BLaER1 (cell line): ENCODE results near the gene PLEKHG5.

Experiments
- H3K27ac ChIP-seq: shearing (Covaris generic); formaldehyde crosslinking; 2 replicates; pipeline ENCODE4 v1.8.1; 2022
- H3K27me3 ChIP-seq: shearing (Covaris generic); formaldehyde crosslinking; 2 replicates; pipeline ENCODE4 v1.8.1; 2022
- H3K36me3 ChIP-seq: shearing (Covaris generic); formaldehyde crosslinking; 2 replicates; pipeline ENCODE4 v1.8.1; 2022
- H3K4me1 ChIP-seq: shearing (Covaris generic); formaldehyde crosslinking; 2 replicates; pipeline ENCODE4 v1.8.1; 2022
- H3K4me2 ChIP-seq: shearing (Covaris generic); formaldehyde crosslinking; 2 replicates; pipeline ENCODE4 v1.8.1; 2022
- H3K4me3 ChIP-seq: shearing (Covaris generic); formaldehyde crosslinking; 2 replicates; pipeline ENCODE4 v1.8.1; 2022
- H3K9ac ChIP-seq: shearing (Covaris generic); formaldehyde crosslinking; 2 replicates; pipeline ENCODE4 v1.8.1; 2022
- H3K9me3 ChIP-seq: shearing (Covaris generic); formaldehyde crosslinking; 2 replicates; pipeline ENCODE4 v1.8.1; 2022
- H4K20me1 ChIP-seq: shearing (Covaris generic); formaldehyde crosslinking; 2 replicates; pipeline ENCODE4 v1.8.1; 2022
- Cebpa-rat ChIP-seq: shearing (Covaris generic); IDR thresholded peaks from 2 replicates; pipeline ENCODE4 v1.8.1; 2022

Gene PLEKHG5

DNA sequence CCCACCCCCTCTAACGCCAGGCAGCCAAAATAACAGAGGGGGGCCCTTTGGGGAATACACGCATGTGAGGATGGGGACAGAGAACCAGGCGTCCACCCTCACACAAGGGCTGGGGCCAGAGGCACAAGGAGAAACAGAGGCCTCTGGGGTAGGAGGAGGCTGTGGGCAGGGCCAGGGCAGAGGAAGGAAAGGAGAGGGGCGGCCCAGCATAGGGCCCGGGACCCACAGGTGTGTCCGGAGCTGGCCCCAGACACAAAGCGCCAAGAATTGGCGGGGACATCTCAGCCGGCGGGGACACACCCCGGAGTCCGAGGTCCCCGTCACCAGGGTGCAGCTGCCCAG lies 6.7 kb downstream of the PLEKHG5 start:
- Histone ChIP-seq H3K4me2 (peak overlapping the region; percentile 70), H3K36me3 (no peaks in the 10 kb centered on the region), H3K4me1 (peaks cover 29% of the 10 kb centered on the region), H3K9me3 (no peaks in the 10 kb centered on the region), H3K9ac (no peak overlapping the region), H4K20me1 (peaks cover 58% of the 10 kb centered on the region), H3K27me3 (peaks cover 63% of the 10 kb centered on the region), H3K4me3 (peak overlapping the region; percentile 54), H3K27ac (no peak overlapping the region)
- TF ChIP-seq Cebpa-rat: no peak

DNA sequence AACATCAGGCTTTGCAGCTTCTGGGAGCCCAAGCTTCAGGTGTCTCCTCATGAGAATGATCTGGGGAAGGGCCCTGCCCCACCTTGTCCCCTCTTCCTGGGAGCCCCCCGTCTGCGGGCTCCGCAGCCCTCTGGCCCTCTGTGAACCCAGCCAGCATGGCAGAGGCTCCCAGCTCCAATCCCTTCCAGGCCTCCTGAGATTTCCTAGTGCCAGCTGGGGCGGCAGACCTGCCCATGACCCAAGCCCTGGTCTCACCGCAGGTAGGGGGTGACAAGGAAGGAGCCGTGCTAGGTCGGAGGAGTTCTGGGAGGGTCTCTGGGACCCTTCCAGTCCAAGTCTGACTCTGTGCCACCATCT lies 7.7 kb downstream of the PLEKHG5 start:
- Histone ChIP-seq H3K9me3 (no peaks in the 10 kb centered on the region), H3K27me3 (peaks cover 63% of the 10 kb centered on the region), H3K4me2 (no peak overlapping the region), H3K4me3 (no peak overlapping the region), H4K20me1 (peaks cover 50% of the 10 kb centered on the region), H3K4me1 (peaks cover 19% of the 10 kb centered on the region), H3K36me3 (no peaks in the 10 kb centered on the region), H3K9ac (no peak overlapping the region), H3K27ac (no peak overlapping the region)
- no peak for TF ChIP-seq Cebpa-rat

GRCh38 chr1:6483017-6483760 lies 8.3 kb downstream of the PLEKHG5 start:
- Histone ChIP-seq H3K4me3 (no peak overlapping the region), H4K20me1 (peaks cover 45% of the 10 kb centered on the region), H3K9ac (no peak overlapping the region), H3K36me3 (no peaks in the 10 kb centered on the region), H3K27ac (no peak overlapping the region), H3K4me2 (no peak overlapping the region), H3K4me1 (peaks cover 17% of the 10 kb centered on the region), H3K27me3 (peaks cover 63% of the 10 kb centered on the region), H3K9me3 (no peaks in the 10 kb centered on the region)
- TF ChIP-seq Cebpa-rat: no peak

DNA sequence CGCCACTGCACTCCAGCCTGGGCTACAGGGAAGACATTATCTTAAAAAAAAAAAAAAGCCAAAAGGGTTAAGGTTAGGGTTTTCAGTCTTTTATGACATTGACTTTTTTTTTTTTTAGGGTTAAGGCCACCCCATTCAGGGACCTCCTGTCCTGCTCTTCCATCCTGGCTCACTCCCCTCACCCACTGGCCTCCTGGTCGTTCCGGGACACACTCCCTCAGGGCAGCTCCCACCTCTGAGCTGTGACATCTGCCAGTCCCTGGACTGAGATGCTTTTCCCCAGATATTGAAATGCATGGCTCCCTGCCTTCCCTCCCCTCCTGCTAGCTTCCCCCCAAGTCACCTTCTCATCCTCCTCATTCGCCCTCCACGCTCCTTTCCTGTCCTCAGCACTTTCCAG lies 9.6 kb downstream of the PLEKHG5 start:
- no peaks in the 10 kb centered on the region for H3K9me3 ChIP-seq
- H3K4me1 ChIP-seq: peaks cover 17% of the 10 kb centered on the region
- H3K27me3 ChIP-seq: peaks cover 53% of the 10 kb centered on the region
- no peak overlapping the region for H3K4me2 ChIP-seq
- H3K27ac ChIP-seq: no peak overlapping the region
- no peak overlapping the region for H3K9ac ChIP-seq
- H3K4me3 ChIP-seq: no peak overlapping the region
- peaks cover 42% of the 10 kb centered on the region for H4K20me1 ChIP-seq
- TF ChIP-seq Cebpa-rat: no peak
- no peaks in the 10 kb centered on the region for H3K36me3 ChIP-seq

DNA sequence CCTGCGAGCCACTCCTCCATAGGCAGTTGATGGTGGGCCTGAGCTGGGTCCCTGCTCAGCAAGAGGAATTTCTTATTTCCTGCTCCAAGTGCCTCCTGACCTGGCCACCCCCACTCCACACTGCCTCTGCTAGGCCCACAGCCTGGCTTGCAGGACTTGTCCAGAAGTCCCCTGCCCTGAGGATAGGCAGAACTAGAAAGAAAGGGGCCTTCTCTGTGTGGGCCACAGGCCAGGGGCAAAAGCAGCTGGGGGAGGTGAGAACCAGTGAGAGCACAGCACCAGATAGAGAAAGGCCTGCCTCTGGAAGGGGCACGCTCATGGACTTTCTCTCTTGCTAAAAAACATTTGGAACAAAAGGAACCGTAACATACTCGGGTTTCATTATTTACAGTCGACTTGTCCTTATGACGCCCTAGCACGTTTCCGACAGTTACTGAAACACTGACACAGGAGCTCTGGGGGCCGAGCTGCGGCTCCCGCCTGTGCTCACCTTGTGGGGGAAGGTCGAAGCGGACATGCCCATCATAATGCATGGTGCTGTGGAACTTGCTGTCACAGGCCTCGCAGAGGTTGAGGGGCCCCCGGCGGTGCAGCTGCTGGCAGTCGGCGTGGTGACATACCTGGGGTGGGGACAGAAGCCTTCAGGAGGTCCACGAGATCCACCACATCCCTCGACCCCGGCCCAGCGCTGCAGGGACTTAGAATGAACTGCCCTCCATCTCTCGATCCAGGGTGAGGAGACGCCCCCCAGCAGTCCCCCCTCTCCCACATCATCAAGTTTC lies 14.2 kb downstream of the PLEKHG5 start:
- H3K27me3 ChIP-seq: peaks cover 7% of the 10 kb centered on the region
- H3K9me3 ChIP-seq: no peaks in the 10 kb centered on the region
- H4K20me1 ChIP-seq: peaks cover 3% of the 10 kb centered on the region; the same call in 1 of the 2 replicates
- H3K36me3 ChIP-seq: no peaks in the 10 kb centered on the region
- no peaks in the 10 kb centered on the region for H3K4me1 ChIP-seq
- H3K4me2 ChIP-seq: no peak overlapping the region
- H3K27ac ChIP-seq: no peak overlapping the region
- no peak overlapping the region for H3K4me3 ChIP-seq
- TF ChIP-seq Cebpa-rat: no peak
- no peak overlapping the region for H3K9ac ChIP-seq

DNA sequence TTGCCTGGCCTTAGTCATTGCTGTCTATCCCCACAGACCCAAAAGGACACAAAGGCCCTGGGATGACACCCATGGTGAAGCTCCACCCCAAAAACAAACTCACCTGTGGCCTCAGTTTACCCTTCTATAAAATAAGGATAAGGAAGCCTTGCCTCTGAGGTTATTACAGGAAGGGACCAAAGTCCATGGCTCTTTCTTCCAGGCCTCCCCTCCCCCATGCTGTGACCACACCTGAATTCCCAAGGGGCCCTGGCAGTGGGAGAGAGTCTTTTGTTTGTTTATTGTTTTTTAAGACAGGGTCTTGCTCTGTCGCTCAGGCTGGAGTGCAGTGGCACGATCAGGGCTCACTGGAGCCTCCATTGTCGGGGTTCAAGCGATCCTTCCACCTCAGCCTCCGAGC lies 15.0 kb downstream of the PLEKHG5 start:
- Histone ChIP-seq H3K9ac (no peak overlapping the region), H3K36me3 (no peaks in the 10 kb centered on the region), H3K9me3 (no peaks in the 10 kb centered on the region), H4K20me1 (no peaks in the 10 kb centered on the region), H3K27ac (no peak overlapping the region), H3K27me3 (no peaks in the 10 kb centered on the region), H3K4me1 (no peaks in the 10 kb centered on the region), H3K4me3 (no peak overlapping the region), H3K4me2 (no peak overlapping the region)
- no peak for TF ChIP-seq Cebpa-rat

DNA sequence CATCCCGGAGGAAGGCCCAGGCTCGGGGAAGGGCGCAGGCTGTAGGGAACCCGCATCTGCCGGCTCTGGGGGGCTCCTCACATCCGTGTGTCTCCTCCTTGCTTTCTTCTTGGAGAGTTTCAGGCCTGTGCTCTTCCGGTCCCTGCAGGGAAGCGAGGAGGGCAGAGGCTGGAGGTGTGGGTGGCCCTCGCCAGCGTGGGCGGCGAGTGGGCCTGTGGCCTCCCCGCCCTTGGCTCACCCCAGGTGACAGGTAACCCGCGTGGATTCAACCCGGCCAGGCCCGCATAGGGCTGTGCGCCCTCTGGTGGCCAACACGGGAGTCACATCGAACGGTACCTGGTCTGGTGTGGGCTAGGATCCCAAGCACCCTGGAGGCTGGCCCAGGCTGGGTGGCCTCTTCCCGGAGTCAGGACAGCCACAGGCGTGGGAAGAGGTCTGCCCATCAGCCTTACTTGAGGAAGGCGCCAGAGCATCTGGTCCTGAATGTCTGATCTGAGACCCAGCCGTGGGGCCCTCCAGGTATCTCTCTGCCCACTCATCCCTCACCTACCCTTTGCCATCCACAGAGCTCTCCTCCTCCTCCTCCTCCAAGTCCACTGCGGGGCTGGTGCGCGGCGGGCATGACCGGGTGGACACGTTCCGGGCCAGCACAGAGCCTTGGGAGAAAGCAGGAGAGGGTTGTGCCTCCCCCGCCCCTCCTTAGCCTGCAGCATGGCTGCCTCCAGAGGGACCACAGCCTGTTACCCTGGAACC lies 15.9 kb downstream of the PLEKHG5 start:
- Histone ChIP-seq H4K20me1 (no peaks in the 10 kb centered on the region), H3K9ac (no peak overlapping the region), H3K27ac (no peak overlapping the region), H3K4me1 (no peaks in the 10 kb centered on the region), H3K9me3 (no peaks in the 10 kb centered on the region), H3K4me2 (no peak overlapping the region), H3K27me3 (no peaks in the 10 kb centered on the region), H3K4me3 (no peak overlapping the region), H3K36me3 (no peaks in the 10 kb centered on the region)
- no peak for TF ChIP-seq Cebpa-rat

DNA sequence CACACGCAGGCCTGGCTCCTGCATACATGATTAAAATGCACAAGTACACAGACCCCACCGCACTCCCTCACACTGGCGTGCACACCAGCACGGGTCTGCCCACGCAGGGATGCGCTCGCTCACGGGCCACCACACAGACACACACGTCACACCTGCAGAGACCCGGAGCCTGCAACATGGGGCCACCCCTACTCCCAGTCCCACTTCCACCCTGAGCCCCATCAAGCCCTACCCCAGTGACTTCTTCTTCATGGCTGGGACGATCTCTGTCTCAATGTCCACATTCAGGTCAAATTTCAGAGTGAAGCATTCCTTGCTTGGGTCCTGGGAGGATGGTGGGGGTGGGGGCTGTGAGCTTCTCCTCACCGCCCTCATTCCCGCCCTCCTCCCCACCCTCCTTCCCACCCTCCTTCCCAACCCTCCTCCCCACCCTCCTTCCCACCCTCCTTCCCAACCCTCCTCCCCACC lies 16.6 kb downstream of the PLEKHG5 start:
- Histone ChIP-seq H3K36me3 (no peaks in the 10 kb centered on the region), H3K27ac (no peak overlapping the region), H4K20me1 (no peaks in the 10 kb centered on the region), H3K27me3 (no peaks in the 10 kb centered on the region), H3K4me2 (no peak overlapping the region), H3K4me3 (no peak overlapping the region), H3K9ac (no peak overlapping the region), H3K9me3 (no peaks in the 10 kb centered on the region), H3K4me1 (no peaks in the 10 kb centered on the region)
- TF ChIP-seq Cebpa-rat: no peak

DNA sequence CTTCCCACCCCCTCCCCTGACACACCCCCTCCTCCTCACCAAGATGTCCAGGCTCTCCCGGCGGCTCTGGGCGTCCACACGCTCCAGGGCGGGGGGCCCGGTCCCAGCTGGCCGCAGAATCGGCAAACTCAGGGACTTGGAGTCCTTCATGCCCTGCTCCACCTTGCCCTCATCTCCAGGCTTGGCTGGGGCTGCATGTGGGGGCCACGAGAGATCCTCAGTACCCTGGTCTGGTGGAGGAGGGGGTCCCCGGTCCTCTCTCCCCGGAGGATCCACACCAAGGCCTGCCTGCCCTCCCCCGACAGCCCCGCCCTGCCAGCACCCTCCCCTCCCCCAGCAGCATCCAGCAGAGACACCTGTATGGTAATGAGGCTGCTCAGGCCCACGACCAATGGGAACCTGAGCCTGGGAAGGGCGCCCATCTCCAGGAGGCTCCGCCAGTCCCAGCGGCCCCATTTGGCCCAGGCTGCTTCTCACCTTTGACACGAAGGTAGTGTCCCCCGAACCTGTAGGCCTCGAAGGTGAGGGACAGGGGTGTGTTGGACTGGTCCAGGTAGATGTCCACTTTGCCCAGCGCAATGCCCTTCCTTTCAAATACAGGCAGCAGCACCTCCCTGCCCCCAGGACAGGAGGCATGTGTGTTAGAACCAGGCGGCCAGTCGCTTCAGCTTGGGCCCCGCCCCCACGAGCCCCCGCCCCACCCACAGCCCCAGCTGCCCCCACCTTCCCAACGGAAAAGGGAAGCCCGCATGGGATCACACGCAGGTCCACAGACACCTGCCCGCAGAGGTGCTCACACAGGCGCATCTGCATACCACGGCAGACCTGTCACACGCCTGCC lies 17.3 kb downstream of the PLEKHG5 start:
- no peaks in the 10 kb centered on the region for H3K27me3 ChIP-seq
- no peak overlapping the region for H3K27ac ChIP-seq
- no peaks in the 10 kb centered on the region for H3K9me3 ChIP-seq
- H3K36me3 ChIP-seq: no peaks in the 10 kb centered on the region
- no peak overlapping the region for H3K4me2 ChIP-seq
- H3K4me3 ChIP-seq: no peak overlapping the region
- no peaks in the 10 kb centered on the region for H4K20me1 ChIP-seq
- TF ChIP-seq Cebpa-rat: no peak
- no peaks in the 10 kb centered on the region for H3K4me1 ChIP-seq
- no peak overlapping the region for H3K9ac ChIP-seq
